Measurements from ENCODE around the gene TSR3. TPM values are rescaled to one million over a fixed set of nuclear protein-coding genes. Genes with fewer than 3 reads are reported as not detected.

Gene TSR3
- total RNA-seq, 4 donors from 2014 or later: 15.9 to 101 (median 30.8) TPM

- no peaks in the 10 kb centered on the region for H3K9me3 ChIP-seq
- H3K27me3 ChIP-seq: peaks cover 0 to 3% of the 10 kb centered on the region in 2 donors
- H3K27ac ChIP-seq: no peak overlapping the region
- no peaks in the 10 kb centered on the region for H3K36me3 ChIP-seq
- no peak overlapping the region for H3K4me3 ChIP-seq
- no peak for DNase-seq
- peaks cover 0 to 5% of the 10 kb centered on the region in 2 donors for H3K4me1 ChIP-seq
- intact Hi-C loops (cut with DNase I; ENCODE audit: low total_unique reads): no loop called here
- TF ChIP-seq POLR2A (IDR thresholded peaks at IDR 0.05): no peak
These were observed 5.8 kb downstream of the TSR3 start for GRCh38 chr16:1345651-1346421.

- Histone ChIP-seq H3K9me3 (no peaks in the 10 kb centered on the region), H3K4me1 (no peaks in the 10 kb centered on the region), H3K27me3 (peaks cover 0 to 3% of the 10 kb centered on the region in 2 donors), H3K36me3 (no peaks in the 10 kb centered on the region), H3K27ac (no peak overlapping the region), H3K4me3 (no peak overlapping the region)
- DNase-seq: no peak
- TF ChIP-seq CTCF (IDR thresholded peaks at IDR 0.05) (no peak), POLR2A (IDR thresholded peaks at IDR 0.05) (no peak)
- intact Hi-C loops (cut with DNase I; ENCODE audit: low total_unique reads): no loop called here
These were observed 6.6 kb downstream of the TSR3 start for GRCh38 chr16:1345087-1345486.

GRCh38 chr16:1344499-1344898 is 7.2 kb downstream of the TSR3 start:
- Histone ChIP-seq H3K27ac (no peak overlapping the region), H3K4me1 (no peaks in the 10 kb centered on the region), H3K36me3 (no peaks in the 10 kb centered on the region), H3K4me3 (no peak overlapping the region), H3K27me3 (peaks cover 0 to 3% of the 10 kb centered on the region in 2 donors), H3K9me3 (no peaks in the 10 kb centered on the region)
- intact Hi-C loops (cut with DNase I; ENCODE audit: low total_unique reads): no loop called here
- no peak for DNase-seq
- no peak for TF ChIP-seq POLR2A (IDR thresholded peaks at IDR 0.05)
- no peak for TF ChIP-seq CTCF (IDR thresholded peaks at IDR 0.05)

GRCh38 chr16:1343428-1344242 is 8.0 kb downstream of the TSR3 start:
- Histone ChIP-seq H3K9me3 (no peaks in the 10 kb centered on the region), H3K4me1 (no peaks in the 10 kb centered on the region), H3K4me3 (no peak overlapping the region), H3K27me3 (peaks cover 0 to 3% of the 10 kb centered on the region in 2 donors), H3K36me3 (no peaks in the 10 kb centered on the region), H3K27ac (no peak overlapping the region)
- no peak for DNase-seq
- TF ChIP-seq CTCF (IDR thresholded peaks at IDR 0.05) (no peak), POLR2A (IDR thresholded peaks at IDR 0.05) (no peak)
- intact Hi-C loops (cut with DNase I; ENCODE audit: low total_unique reads): no loop called here

- Histone ChIP-seq H3K27ac (no peak overlapping the region), H3K36me3 (no peaks in the 10 kb centered on the region), H3K9me3 (no peaks in the 10 kb centered on the region), H3K4me1 (no peaks in the 10 kb centered on the region), H3K27me3 (peaks cover 0 to 3% of the 10 kb centered on the region in 2 donors), H3K4me3 (no peak overlapping the region)
- intact Hi-C loops (cut with DNase I; ENCODE audit: low total_unique reads): no loop called here
- TF ChIP-seq CTCF (IDR thresholded peaks at IDR 0.05): no peak
- peak; percentile 67 to 71 for DNase-seq
These were observed 8.9 kb downstream of the TSR3 start for GRCh38 chr16:1342526-1343427.
